Nephron (organoid): ENCODE results near the gene SOX14.
A peak's percentile ranks its signal among the peaks of the same experiment; 100 is the strongest.

ENCODE experiments used
- H3K27ac Mint-ChIP-seq, 3 experiments: 2 replicates each; pipeline ENCODE4 v1.8.0; 2020; ENCODE audit warnings: mixed read lengths in 3 of 3, mild to moderate bottlenecking in 2 of 3, moderate library complexity in 1 of 3
- H3K27me3 Mint-ChIP-seq: 2 replicates; pipeline ENCODE4 v1.8.0; 2021; ENCODE audit warnings: low read depth, mild to moderate bottlenecking, moderate library complexity, mixed read lengths
- H3K36me3 Mint-ChIP-seq: 2 replicates; pipeline ENCODE4 v1.8.0; 2020; ENCODE audit warnings: low read depth, mixed read lengths
- H3K4me1 Mint-ChIP-seq: 2 replicates; pipeline ENCODE4 v1.8.0; 2020; ENCODE audit warnings: mixed read lengths
- H3K4me3 Mint-ChIP-seq, 3 experiments: 2 replicates each; pipeline ENCODE4 v1.8.0; 2020; ENCODE audit warnings: mild to moderate bottlenecking in 3 of 3, mixed read lengths in 3 of 3, moderate library complexity in 2 of 3
- H3K9me3 Mint-ChIP-seq: 2 replicates; pipeline ENCODE4 v1.8.0; 2020; ENCODE audit warnings: mixed read lengths
- CTCF ChIP-seq, 3 experiments: fragments of 200-600 bp; sonication (generic); IDR thresholded peaks; one replicate each; pipeline ENCODE4 v1.5.0; 2021; ENCODE audit warnings: antibody characterized with exemption in 3 of 3; ENCODE audit not compliant: unreplicated experiment in 3 of 3

SOX14 gene

GRCh38 chr3:137766876-137767537 lies 2.9 kb downstream of the SOX14 start:
- H3K4me3 Mint-ChIP-seq, result no peak overlapping the region
- peaks cover 100% of the 10 kb centered on the region for H3K27me3 Mint-ChIP-seq
- no peak overlapping the region for H3K27ac Mint-ChIP-seq
- no peak for TF ChIP-seq CTCF (IDR thresholded peaks at IDR 0.05; ENCODE audit: unreplicated experiment in 3 of 3)
- peaks cover 40% of the 10 kb centered on the region for H3K4me1 Mint-ChIP-seq
- no peaks in the 10 kb centered on the region for H3K9me3 Mint-ChIP-seq
- H3K36me3 Mint-ChIP-seq, result no peaks in the 10 kb centered on the region

DNA sequence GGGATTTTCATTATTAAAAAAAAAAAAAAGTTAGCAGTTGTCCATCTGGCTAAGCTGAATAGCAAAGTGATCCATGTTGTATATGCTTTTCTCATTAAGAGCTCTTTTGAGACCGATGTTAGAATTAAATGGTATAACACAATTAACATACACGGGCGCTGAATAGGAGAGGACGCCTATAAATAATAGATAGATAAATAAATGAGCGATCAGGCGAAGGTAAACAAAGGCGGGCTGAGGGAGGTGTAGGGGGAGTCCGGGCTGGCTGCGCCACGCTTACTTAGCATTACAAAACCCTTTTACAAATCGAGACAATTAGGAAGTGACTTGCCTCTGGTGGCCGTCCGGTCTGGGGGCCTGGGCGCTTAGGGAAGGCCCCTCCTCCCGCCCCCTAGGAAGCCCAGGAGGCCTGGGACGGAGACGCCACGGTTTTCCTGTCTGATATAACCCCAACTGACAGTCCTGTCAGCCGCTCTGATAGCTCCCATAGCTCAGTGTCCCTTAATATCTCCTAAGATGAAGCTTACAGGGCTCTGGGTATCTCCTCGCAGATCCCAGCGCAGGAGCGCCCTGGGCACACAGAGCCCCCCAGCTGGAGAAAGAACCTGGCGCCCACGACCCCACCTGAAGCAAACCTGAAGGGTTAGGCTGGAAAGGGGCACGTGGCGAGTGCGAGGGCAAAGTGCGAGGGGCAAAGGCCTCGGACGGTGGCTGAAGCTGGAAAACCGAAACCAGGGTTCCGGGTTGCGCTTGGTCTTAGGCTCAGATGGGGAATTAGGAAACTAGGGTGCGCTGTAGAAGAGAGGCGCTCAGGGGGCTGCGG lies 3.6 kb downstream of the SOX14 start:
- no peak for TF ChIP-seq CTCF (IDR thresholded peaks at IDR 0.05; ENCODE audit: unreplicated experiment in 3 of 3)
- Mint-ChIP-seq H3K27me3 (peaks cover 100% of the 10 kb centered on the region), H3K4me1 (peaks cover 39% of the 10 kb centered on the region), H3K27ac (no peak overlapping the region), H3K9me3 (no peaks in the 10 kb centered on the region), H3K4me3 (peak overlapping the region; percentile 42 to 66 (median 49)), H3K36me3 (no peaks in the 10 kb centered on the region)

GRCh38 chr3:137768361-137769321 lies 4.5 kb downstream of the SOX14 start:
- TF ChIP-seq CTCF (IDR thresholded peaks at IDR 0.05; ENCODE audit: unreplicated experiment in 3 of 3), result no peak
- Mint-ChIP-seq H3K4me3 (peak overlapping the region; percentile 59 to 73 (median 67)), H3K36me3 (no peaks in the 10 kb centered on the region), H3K27me3 (peaks cover 100% of the 10 kb centered on the region), H3K27ac (no peak overlapping the region), H3K9me3 (no peaks in the 10 kb centered on the region), H3K4me1 (peaks cover 38% of the 10 kb centered on the region)

GRCh38 chr3:137769322-137770065 lies 5.4 kb downstream of the SOX14 start:
- Mint-ChIP-seq H3K9me3 (no peaks in the 10 kb centered on the region), H3K27ac (no peak overlapping the region), H3K36me3 (no peaks in the 10 kb centered on the region), H3K27me3 (peaks cover 100% of the 10 kb centered on the region), H3K4me3 (peak overlapping the region in 2 of 3 experiments; percentile 32 to 67), H3K4me1 (peaks cover 33% of the 10 kb centered on the region)
- no peak for TF ChIP-seq CTCF (IDR thresholded peaks at IDR 0.05; ENCODE audit: unreplicated experiment in 3 of 3)

DNA sequence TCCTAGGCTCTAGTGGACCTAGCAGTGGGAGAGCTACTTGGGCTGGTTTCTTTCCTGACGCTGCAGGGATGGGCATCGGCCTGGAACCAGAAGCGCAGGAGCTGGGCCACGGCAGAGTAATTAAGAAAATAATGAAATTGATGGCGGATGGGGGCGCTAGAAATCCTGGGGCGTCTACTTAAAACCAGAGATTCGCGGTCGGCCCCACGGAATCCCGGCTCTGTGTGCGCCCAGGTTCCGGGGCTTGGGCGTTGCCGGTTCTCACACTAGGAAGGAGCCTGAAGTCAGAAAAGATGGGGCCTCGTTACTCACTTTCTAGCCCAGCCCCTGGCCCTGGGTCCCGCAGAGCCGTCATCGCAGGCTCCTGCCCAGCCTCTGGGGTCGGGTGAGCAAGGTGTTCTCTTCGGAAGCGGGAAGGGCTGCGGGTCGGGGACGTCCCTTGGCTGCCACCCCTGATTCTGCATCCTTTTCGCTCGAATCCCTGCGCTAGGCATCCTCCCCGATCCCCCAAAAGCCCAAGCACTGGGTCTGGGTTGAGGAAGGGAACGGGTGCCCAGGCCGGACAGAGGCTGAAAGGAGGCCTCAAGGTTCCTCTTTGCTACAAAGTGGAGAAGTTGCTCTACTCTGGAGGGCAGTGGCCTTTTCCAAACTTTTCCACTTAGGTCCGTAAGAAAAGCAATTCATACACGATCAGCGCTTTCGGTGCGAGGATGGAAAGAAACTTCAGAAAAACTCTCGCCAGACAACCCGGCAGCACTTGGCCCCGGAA lies 6.1 kb downstream of the SOX14 start:
- Mint-ChIP-seq H3K4me3 (peak overlapping the region; percentile 32 to 60 (median 54)), H3K27ac (no peak overlapping the region), H3K9me3 (no peaks in the 10 kb centered on the region), H3K36me3 (no peaks in the 10 kb centered on the region), H3K4me1 (peaks cover 33% of the 10 kb centered on the region), H3K27me3 (peaks cover 100% of the 10 kb centered on the region)
- no peak for TF ChIP-seq CTCF (IDR thresholded peaks at IDR 0.05; ENCODE audit: unreplicated experiment in 3 of 3)
